AML-193 (cell line): ENCODE results near the gene MYO5A.
"Not testable (repeated sequence)": the region's sequence is repeated elsewhere in the genome, so short reads cannot be mapped to it uniquely, and the experiment has no call there.

ENCODE experiments used
- DNase-seq, 2 experiments: peaks; one replicate each; lab custom pipeline; 2025; lab: John Stamatoyannopoulos, UW

MYO5A gene

GRCh38 chr15:52417957-52418356, 110.7 kb downstream of the MYO5A start:
- DNase-seq, result no peak

DNA sequence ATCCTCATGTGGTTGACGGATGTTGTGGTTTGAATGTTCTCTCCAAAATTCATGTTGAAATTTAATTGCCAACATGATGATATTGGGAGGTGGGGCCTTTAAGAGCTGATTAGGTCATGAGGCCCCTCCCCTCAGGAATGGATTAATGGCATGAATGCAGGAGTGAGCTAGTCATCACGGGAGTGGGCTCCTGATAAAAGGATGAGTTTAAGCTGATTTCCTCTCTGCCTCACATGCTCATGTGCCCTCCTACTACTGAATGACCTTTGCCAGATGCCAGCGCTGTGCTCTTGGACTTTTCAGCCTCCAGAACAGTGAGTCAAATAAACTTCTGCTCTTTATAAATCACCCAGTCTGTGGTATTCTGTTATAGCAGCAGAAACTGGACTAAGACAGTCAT, 111.2 kb downstream of the MYO5A start:
- DNase-seq, result no peak

- DNase-seq, result not testable (repeated sequence)
Measured at GRCh38 chr15:52416566-52416965, 112.1 kb downstream of the MYO5A start.

DNA sequence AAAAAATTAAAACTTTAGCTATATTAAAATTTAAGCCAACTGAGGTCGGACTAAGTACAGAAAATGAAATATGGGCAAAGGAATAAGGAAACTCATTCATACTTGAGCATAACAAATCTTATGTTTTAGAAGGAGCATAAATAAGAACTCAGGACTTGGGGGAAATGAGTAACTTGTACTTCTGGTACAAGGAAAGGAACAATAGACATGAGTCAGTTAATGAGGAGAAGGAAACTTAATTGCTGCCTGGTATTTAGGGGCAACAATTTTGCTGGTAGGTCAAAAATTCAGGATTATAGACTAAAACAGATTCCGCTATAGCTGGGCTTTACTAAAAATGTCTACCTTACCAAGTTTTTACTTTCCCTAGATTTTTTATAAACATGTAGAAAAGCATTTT, 113.1 kb downstream of the MYO5A start:
- DNase-seq, result no peak

DNA sequence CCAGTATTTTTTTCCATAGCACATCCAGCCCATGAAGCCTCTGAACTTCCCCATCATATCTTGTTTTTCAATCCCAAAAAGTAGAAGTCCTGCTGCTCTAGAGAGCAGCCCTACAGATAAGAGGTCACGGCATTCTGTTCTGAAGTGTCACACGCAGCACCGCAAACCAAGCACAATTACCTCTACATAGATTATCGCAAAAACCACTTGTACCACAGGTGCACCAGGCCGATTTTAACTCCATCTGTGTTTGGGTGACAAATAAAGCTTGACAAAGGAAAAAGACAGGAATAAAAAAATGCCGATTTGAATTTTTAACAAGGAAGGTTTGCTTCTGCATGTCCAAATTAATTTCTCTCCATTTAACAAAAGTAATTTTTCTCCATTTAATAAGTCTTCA, 113.7 kb downstream of the MYO5A start:
- DNase-seq, result no peak

- no peak for DNase-seq
Measured at GRCh38 chr15:52408823-52409222, 119.9 kb downstream of the MYO5A start.

- DNase-seq, result no peak
Measured at GRCh38 chr15:52407374-52407773, 121.3 kb downstream of the MYO5A start.

DNA sequence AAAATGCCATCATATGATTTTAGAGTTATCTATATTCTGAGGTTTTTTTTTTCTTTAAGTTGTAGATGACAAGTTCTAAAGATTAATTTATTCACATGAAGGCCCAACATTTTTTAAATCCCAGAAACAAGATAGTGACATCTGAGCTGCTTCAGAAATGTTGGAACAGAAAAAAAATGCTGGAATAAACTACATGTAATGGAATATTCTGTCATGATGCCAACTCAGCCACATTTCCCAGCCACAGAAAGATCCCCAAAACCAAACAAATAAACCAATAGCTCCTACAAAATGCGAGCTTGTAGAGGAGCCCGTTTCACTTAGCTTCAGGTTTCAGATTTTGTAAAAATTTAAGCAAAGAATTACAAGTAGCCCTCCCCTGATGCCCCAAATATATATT, 122.1 kb downstream of the MYO5A start:
- no peak for DNase-seq

- DNase-seq, result no peak
Measured at GRCh38 chr15:52405856-52406255, 122.8 kb downstream of the MYO5A start.

DNA sequence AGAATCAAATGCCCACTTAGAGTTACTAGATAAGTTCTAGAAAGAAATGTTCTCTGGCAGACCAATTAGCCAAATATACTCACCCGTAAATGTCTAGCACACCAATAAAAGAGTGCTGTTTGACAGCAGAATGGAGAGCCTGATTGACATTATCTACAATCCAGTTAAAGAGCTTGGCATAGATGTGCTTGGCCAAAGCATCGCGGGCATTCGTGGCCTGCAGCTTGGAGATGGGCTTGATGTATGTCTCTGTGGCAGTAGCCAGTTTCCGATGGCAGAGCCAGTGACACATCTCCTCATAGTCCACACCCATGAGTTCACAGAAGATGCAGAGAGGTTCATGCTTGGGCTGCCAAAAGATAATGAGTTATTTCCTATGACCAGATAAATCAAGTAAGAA, 131.6 kb downstream of the MYO5A start:
- no peak for DNase-seq

DNA sequence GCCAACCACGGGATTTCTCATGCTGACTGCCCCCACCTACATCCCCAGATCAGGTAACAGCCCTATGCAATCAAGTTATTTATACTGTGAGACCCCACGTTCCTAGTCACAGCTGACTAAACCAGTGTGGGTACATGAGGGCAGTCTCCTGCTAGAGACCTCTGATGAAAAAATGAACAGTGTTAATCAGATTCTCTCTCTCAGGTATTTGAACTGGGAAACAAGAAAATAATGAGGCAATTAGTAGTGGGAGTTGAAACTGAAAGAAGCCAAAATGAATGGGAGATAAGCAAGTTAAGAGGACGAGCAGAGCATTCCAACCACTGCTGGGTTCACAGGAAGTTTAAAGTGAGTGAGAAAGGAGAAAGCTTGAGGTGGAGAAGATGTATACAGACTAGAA, 134.6 kb downstream of the MYO5A start:
- no peak for DNase-seq

GRCh38 chr15:52392008-52392687, 136.5 kb downstream of the MYO5A start:
- no peak for DNase-seq

DNA sequence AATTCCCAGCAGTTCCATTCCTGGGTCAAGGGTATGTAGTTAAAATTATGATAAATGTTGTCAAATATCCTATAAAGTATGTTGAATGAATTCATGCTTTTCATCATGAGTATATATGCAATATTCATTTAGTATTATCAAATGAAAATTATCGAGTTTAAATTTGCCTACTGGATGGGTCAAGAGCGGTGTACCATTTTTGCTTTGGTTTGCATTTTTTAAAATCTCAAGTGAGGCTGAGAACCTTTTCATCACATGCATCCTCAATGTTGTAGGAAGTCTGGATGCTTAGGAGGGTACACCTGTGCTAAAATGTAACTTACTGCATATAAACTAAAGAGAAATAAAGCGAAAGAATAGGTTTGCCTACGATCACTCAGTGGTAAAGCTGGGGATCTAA, 137.6 kb downstream of the MYO5A start:
- no peak for DNase-seq

DNA sequence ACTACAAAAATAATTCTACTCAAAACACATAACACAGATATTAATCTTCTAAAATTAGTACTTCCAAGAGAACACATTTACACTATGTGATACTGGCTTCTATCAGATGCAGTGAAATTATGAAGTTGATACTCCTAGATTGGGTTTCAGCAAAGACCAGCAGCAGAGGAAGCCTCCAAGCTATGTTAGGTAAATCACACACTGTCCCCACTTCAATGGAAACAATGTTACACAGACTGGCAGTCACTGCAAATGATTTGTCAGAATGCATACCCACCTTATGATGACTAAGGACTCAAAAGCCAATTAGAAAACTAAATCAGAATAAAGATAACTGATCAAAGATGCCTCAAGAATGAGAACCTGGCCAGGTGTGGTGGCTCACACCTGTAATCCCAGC, 143.0 kb downstream of the MYO5A start:
- DNase-seq, result no peak

DNA sequence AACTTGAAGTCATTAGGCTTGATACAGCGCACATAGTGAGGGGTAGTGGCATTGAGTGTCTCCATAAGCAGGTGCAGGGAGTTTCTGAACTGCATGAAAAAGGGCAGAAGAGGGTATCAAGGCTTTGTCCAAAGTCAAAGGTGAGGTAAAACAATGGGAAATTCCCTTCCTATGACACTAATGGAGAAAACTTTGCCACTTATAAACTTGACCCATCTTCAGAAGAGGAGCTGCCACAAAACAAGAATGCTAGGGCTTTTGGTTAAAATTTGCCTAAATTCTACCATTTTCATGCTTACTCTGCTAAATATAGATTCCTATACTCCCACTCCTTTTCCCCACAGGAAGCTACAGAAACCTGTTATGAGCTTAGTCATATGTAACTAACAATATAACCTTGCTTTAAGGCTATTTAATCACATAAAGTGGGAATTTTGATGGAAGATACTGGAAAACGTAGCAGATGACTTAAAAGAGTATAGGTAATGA, 145.5 kb downstream of the MYO5A start:
- DNase-seq, result no peak

DNA sequence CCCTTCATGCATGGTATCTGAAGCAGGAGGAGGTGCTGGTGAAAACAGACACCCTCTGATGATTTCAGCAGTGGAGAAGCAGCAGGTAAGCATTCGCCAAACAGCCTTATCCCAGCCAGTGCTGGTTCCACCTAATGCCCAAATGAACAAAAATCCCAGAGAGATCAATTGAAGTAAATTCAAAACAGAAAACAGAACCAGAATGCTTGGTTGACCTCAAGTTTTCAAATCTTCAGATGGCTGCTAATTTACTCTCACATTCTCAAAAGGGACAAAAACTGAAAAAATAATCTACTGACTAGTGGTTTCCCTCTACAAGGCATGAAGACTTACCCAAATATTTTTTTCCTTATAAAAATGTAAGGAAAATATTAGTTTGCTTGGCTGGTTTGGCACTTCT, 146.0 kb downstream of the MYO5A start:
- DNase-seq, result no peak

DNA sequence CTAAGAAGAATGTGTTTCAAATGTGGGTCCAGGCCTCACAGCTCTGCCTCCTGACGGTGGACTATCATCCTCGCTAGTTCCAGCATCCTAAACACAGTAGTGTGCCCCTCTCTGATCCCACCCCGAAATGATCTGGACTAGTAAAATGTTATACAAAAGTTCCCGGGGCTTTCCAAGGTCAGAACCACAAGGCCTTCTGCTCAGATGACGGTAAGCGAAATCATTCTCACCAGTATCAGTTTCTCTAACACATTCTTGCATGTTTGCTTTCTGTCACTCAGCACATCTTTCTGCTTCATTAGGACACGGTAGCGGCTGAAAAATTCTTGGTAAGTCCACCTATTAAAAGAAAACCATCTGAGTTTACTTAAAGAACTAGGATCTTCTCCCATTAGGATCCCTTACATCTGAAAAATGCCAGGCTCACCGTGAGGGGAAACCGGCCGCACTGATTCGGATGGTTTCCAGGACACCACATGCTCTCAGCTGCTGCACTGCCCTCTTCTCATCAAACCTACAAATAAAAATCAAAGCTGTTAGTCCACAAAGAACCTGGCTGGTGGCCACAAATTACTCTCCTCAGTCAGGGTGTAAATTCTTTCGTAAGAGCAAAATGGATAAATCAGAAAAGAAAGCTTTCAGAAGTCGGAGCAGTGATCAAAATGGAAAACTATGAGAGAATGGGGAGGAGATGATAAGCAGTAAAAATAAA, 149.1 kb downstream of the MYO5A start:
- DNase-seq, result no peak

DNA sequence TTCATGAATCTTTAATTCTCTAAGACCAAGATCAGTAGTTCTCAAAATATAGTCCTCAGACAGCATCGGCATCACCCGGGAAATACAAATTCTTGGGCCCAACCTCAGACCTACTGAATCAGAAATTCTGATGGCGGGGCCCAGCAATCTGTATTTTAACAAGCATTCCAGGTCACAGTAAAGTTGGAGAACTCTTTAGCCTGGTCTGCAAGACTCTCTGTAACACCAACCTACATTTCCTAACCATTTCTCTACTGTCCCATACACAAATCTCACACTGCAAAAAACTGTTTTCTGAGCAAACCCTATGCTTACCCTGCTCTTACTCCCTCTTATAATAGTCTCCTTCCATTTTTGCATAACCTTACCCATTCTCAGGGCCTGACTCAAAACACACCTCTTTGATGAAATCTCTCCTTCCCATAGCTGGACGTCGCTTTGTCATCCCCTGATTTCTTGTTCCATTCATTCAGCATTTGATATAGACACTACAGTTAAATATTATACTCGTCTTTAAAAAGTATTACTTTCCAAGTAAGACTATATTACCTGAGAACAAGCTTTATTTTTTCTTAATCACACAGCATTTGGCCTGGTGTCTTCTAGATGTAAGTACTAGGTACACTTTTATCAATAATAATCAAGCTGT, 149.8 kb downstream of the MYO5A start:
- no peak for DNase-seq

DNA sequence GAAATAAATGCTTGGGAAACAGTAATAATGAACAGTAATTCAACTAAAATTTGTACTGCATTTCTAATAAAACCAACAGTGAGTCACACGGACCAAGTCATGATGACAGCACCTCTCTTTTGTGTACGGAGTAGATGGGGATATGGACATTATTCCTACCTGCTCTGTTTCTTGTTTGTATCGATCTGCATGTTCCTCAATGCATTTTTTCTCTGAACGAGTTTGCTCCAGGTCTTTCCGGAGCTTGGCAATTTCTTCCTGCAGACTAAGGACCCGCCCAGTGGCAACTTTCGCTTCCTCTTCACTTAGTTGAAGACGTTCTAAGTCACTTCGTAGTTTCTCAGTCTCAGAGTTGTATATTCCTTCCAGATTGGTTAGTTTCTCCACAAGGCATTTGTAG, 158.7 kb downstream of the MYO5A start:
- DNase-seq, result no peak

GRCh38 chr15:52369455-52369854, 159.2 kb downstream of the MYO5A start:
- no peak for DNase-seq

GRCh38 chr15:52369030-52369429, 159.7 kb downstream of the MYO5A start:
- DNase-seq, result no peak

- no peak for DNase-seq
Measured at GRCh38 chr15:52368402-52368801, 160.3 kb downstream of the MYO5A start.

- DNase-seq, result no peak
Measured at GRCh38 chr15:52362497-52362896, 166.2 kb downstream of the MYO5A start.
